Measurements from ENCODE around the gene ZNG1B. TPM values are rescaled to one million over a fixed set of nuclear protein-coding genes. Genes with fewer than 3 reads are reported as not detected.
"Not testable (repeated sequence)": the region's sequence is repeated elsewhere in the genome, so short reads cannot be mapped to it uniquely, and the experiment has no call there.

The ZNG1B gene
- total RNA-seq, 1 donor: 26.4 TPM

- not testable (repeated sequence) for H2AFZ ChIP-seq (ENCODE audit: low read length); DNase-seq (ENCODE audit: insufficient read length, low spot score, missing footprints); H3K4me1 ChIP-seq (ENCODE audit: insufficient read depth, low read length); H3K4me2 ChIP-seq (ENCODE audit: insufficient read depth, low read length); H3K4me3 ChIP-seq (ENCODE audit: insufficient read depth, low read length); H3K27ac ChIP-seq (ENCODE audit: low read depth, low read length); H4K20me1 ChIP-seq (ENCODE audit: insufficient read depth, low read length); H3K27me3 ChIP-seq (ENCODE audit: insufficient read depth, low read length); H3K36me3 ChIP-seq (ENCODE audit: insufficient read depth, low read length); H3K9me3 ChIP-seq (ENCODE audit: low read depth, low read length); H3K79me2 ChIP-seq (ENCODE audit: insufficient read depth, low read length)
Measured at GRCh38 chr2:113542529-113542928, 105.0 kb downstream of the ZNG1B start.

Other genes starting within 250 kb of the ZNG1B start
- 1.8 and 2.9 TPM in 2 replicates for gene PAX8, start 158.8 kb upstream of the ZNG1B start, total RNA-seq
- gene FOXD4L1, start 61.0 kb downstream of the ZNG1B start, total RNA-seq: under 0.01 and 0.29 TPM in 2 replicates
- 9.4 and 20.3 TPM in 2 replicates for gene RABL2A, start 189.6 kb downstream of the ZNG1B start, total RNA-seq

Data from osteoblast (primary cell).